Lung (tissue), 12 donors: ENCODE results near the gene DGKB. TPM values are rescaled to one million over a fixed set of nuclear protein-coding genes. Genes with fewer than 3 reads are reported as not detected.
"Not testable (repeated sequence)": the region's sequence is repeated elsewhere in the genome, so short reads cannot be mapped to it uniquely, and the experiment has no call there.

Experiments
- ATAC-seq: fragments of 200-7000 bp; cut with Tn5 transposase; one replicate; pipeline ENCODE4 v1.9.1; 2020; ENCODE audit warnings: moderate number of reproducible peaks; ENCODE audit not compliant: insufficient read depth, low FRiP score
- DNase-seq, 3 donors: peaks; one replicate each; pipeline ENCODE4 v3.0.0-alpha.2; 2013 to 2017
- H3K27ac ChIP-seq, 2 donors: one replicate each; pipeline ENCODE4 v1.5.1; 2013; ENCODE audit warnings: mild to moderate bottlenecking in 2 of 2, moderate library complexity in 2 of 2, control low read depth in 1 of 2, inconsistent platforms in 1 of 2, low read depth in 1 of 2, low read length in 1 of 2
- H3K27me3 ChIP-seq, 3 donors: one replicate each; pipeline ENCODE4 v1.5.1; 2013; ENCODE audit warnings: low read length in 2 of 3; ENCODE audit not compliant: control insufficient read depth in 3 of 3, insufficient read depth in 3 of 3
- H3K36me3 ChIP-seq, 4 donors: one replicate each; pipeline ENCODE4 v1.5.1; 2013; ENCODE audit warnings: low read length in 4 of 4, mild to moderate bottlenecking in 1 of 4, moderate library complexity in 1 of 4; ENCODE audit not compliant: control insufficient read depth in 4 of 4, insufficient read depth in 4 of 4
- H3K4me1 ChIP-seq, 5 donors: one replicate each; pipeline ENCODE4 v1.5.1; 2013; ENCODE audit warnings: low read length in 5 of 5, mild to moderate bottlenecking in 2 of 5, moderate library complexity in 1 of 5; ENCODE audit not compliant: control insufficient read depth in 5 of 5, insufficient read depth in 5 of 5
- H3K4me3 ChIP-seq: one replicate; pipeline ENCODE4 v1.5.1; 2013; ENCODE audit warnings: mild to moderate bottlenecking, control low read depth, moderate library complexity
- H3K9ac ChIP-seq, 2 donors: one replicate each; pipeline ENCODE4 v1.5.1; 2013; ENCODE audit warnings: low read length in 2 of 2, control low read depth in 1 of 2; ENCODE audit not compliant: insufficient read depth in 1 of 2
- H3K9me3 ChIP-seq, 4 donors: one replicate each; pipeline ENCODE4 v1.5.1; 2013; ENCODE audit warnings: low read length in 3 of 4, mild to moderate bottlenecking in 1 of 4, moderate library complexity in 1 of 4; ENCODE audit not compliant: control insufficient read depth in 4 of 4, insufficient read depth in 3 of 4
- CTCF ChIP-seq: IDR thresholded peaks from 2 replicates; pipeline ENCODE4 v1.5.1; 2012; ENCODE audit warnings: mild to moderate bottlenecking; ENCODE audit errors: control extremely low read depth, extremely low read depth
- WGBS, 2 donors: extraction: QIAGEN DNeasy Blood & Tissue Kit; methylation state at CpG; one replicate each; pipeline ENCODE4 v1.1.7; 2013; 5-methylcytosine and 5-hydroxymethylcytosine counted together
- polyA plus RNA-seq, 2 donors: library from polyadenylated mRNA; stranded (reverse); fragments of 200-250 nt; gene quantifications; one replicate each; pipeline ENCODE4 v1.2.1, GENCODE V29; 2013
- total RNA-seq, 2 donors: library from RNA; depleted of rRNA in 1 of 2; stranded (reverse); fragments of >200 nt in 1 of 2; gene quantifications; one replicate each; pipeline ENCODE4 v1.2.1, GENCODE V29; 2014 to 2021
- donor health status: control.
- donor health status: control.
- donor health status: Bipolar disorder and iron deficiency.
- donor health status: healthy.
- donor health status: DM: yes; HTN: yes; CAD: no.

The DGKB gene
- total and polyA plus RNA-seq, 4 donors: under 0.01 to 0.57 (median 0.06) TPM; not detected in 1

- no peak overlapping the region for H3K9ac ChIP-seq
- H3K4me1 ChIP-seq: peaks cover 0 to 10% (median 0%) of the 10 kb centered on the region in 5 donors
- H3K27me3 ChIP-seq: no peaks in the 10 kb centered on the region
- no peak for TF ChIP-seq CTCF
- DNase-seq (peak; percentile 84 to 97 (median 95)), ATAC-seq (no peak)
- H3K9me3 ChIP-seq: no peaks in the 10 kb centered on the region
- no peak overlapping the region for H3K27ac ChIP-seq
- 46 to 68% methylated on average over 3 of the region's 3 CpGs for WGBS, 2 donors
- H3K36me3 ChIP-seq: no peaks in the 10 kb centered on the region
- no peak overlapping the region for H3K4me3 ChIP-seq
Measured at GRCh38 chr7:14288701-14289100, 613.9 kb downstream of the DGKB start.

DNA sequence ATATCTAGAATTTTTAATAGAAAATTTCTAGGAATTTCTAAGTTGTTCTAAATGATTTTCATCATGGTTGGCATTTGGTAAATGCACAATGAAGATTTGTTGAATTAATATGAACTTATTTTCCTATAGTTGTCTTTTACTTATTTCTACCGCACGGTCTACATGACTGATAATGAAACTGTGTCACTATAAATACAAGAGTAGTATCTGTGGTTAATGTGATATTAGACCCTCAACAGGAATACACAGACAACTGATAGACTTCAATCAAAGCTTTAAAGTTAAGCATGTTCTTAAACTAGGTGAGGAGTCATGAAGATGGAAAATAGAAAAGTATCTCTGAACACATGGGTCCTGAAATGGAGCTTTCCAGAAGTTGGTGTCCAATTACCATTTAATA is 615.2 kb downstream of the DGKB start:
- Histone ChIP-seq H3K4me3 (no peak overlapping the region), H3K27me3 (no peaks in the 10 kb centered on the region), H3K36me3 (no peaks in the 10 kb centered on the region), H3K9me3 (no peaks in the 10 kb centered on the region), H3K9ac (no peak overlapping the region), H3K4me1 (peaks cover 0 to 10% (median 0%) of the 10 kb centered on the region in 5 donors), H3K27ac (no peak overlapping the region)
- DNase-seq (no peak), ATAC-seq (no peak)
- TF ChIP-seq CTCF: no peak
- 94 to 97% methylated on average over 2 of the region's 2 CpGs for WGBS, 2 donors

GRCh38 chr7:14286036-14286435 is 616.5 kb downstream of the DGKB start:
- no peak for DNase-seq
- Histone ChIP-seq H3K9me3 (no peaks in the 10 kb centered on the region), H3K27ac (no peak overlapping the region), H3K4me1 (peaks cover 0 to 10% (median 0%) of the 10 kb centered on the region in 5 donors), H3K4me3 (no peak overlapping the region), H3K9ac (no peak overlapping the region), H3K27me3 (no peaks in the 10 kb centered on the region), H3K36me3 (no peaks in the 10 kb centered on the region)
- no peak for TF ChIP-seq CTCF
- 64% methylated on average over 4 of the region's 4 CpGs for WGBS, 2 donors
- ATAC-seq: no peak

DNA sequence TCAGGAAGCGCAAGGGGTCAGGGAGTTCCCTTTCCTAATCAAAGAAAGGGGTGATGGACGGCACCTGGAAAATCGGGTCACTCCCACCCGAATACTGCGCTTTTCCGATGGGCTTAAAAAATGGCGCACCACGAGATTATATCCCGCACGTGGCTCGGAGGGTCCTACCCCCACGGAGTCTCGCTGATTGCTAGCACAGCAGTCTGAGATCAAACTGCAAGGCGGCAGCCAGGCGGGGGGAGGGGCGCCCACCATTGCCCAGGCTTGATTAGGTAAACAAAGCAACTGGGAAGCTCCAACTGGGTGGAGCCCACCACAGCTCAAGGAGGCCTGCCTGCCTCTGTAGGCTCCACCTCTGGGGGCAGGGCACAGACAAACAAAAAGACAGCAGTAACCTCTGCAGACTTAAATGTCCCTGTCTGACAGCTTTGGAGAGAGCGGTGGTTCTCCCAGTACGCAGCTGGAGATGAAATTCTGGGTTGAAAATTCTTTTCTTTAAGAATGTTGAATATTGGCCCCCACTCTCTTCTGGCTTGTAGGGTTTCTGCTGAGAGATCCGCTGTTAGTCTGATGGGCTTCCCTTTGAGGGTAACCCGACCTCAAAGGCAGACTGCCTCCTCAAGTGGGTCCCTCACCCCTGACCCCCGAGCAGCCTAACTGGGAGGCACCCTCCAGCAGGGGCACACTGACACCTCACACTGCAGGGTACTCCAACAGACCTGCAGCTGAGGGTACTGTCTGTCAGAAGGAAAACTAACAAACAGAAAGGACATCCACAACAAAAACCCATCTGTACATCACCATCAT is 623.3 kb downstream of the DGKB start:
- ATAC-seq, H3K9ac ChIP-seq, H3K27me3 ChIP-seq, H3K4me3 ChIP-seq, H3K27ac ChIP-seq, H3K4me1 ChIP-seq, H3K36me3 ChIP-seq, H3K9me3 ChIP-seq, DNase-seq: not testable (repeated sequence)
- 48 to 52% methylated on average over 20 to 21 of the region's 21 CpGs for WGBS, 2 donors
